NCI-H748 treated with DMSO at 0.1 percent for 48 hours (cell line): Measurements from ENCODE around the gene CETN2.
"Not testable (repeated sequence)": the region's sequence is repeated elsewhere in the genome, so short reads cannot be mapped to it uniquely, and the experiment has no call there.

Experiments
- DNase-seq: peaks from one replicate; lab custom pipeline; 2025; lab: John Stamatoyannopoulos, UW

The CETN2 gene

DNA sequence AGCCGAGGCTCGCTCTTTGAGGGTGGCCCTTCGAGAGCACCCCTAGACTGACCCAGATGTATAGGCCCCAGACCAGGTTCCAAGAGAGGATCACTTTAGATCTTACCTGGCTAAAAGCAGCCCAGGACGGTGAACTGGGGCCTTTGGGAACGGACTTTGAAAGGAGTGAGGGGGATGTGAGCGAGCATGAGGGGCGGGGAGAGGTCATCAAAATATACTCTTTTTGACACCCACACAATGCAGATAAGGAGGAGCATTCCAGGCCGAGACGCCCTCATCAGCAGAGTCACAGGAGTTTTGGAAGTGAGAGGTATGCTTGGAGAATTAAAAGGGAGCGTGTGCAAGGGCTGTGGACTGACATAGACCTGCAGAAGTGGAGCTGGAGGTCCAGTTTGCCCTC lies 834 bp upstream of the CETN2 start:
- DNase-seq = no peak

DNA sequence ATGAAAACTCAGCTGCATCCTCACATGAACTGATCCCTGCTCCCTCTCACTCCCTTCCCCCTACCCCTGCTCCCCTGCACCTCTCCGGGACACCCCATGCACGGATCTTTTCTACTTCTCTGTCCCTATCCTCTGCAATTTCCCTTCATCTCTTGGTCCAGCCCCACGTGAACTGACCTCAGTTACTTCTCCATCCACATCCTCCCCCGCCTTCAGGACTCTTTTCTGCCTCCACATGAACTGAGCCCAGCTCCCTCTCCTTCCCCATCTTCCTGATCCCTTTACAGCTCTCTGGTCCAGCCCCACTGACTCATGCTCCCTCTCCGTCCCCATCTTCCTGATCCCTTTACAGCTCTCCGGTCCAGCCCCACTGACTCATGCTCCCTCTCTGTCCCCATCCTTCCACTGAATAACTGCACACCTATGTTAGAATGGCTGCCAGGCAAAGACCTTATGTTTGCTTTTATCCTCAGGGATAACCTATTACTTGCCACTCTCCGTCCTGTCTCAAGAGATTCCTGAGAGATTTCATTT lies 5.6 kb downstream of the CETN2 start:
- DNase-seq = no peak

DNA sequence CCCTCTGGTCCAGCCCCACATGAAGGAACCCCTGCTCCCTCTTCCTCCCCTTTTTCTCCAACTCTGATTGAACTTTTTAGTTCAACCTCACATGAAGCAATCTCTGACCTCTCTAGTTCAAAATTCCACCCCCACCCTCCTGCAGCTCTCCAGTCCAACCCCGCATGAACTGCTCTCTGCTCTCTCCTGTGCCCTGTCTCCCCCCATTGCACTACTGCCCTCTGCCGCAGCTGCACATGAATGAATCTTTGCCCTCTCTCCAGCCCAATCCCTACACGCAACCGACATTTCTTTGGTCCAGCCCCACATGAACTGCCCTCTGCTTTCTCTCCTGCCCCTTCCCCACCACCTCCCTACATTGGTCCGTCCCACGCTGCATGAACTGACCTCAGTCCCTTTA lies 6.9 kb downstream of the CETN2 start:
- DNase-seq = no peak

DNA sequence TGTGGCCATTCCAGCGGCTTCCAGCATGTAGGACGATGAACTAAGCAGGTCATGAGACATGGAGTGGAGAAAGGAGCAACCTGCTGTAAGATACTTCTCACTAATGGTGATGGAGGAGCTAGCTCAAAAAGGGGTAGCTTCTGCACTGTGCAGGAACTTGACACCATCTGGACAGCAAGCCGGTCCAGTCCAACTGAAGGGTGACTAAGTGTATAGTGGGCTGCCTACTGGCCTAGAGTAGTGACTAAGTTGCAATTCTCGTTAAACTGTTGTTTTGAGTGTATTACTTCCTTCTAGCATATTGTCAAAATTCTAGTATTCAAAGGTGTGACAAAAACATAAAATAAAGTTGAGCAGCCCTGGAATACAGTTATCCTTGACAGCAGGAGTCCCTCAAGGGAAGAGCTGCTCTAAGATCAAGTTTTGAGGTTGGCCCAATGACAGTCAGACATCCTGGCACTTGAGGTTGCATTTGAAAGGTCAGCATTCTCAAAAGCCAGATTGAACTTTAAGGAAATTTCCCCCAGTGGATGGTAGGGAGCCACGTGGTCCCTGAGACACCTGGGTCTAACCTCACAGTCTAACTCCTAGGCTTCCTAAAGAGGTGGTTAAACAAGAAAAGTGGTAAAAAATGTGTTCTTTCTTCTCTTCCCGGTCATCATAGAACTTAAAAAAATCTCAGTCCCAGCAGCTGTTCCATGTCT lies 8.0 kb downstream of the CETN2 start:
- DNase-seq = no peak

DNA sequence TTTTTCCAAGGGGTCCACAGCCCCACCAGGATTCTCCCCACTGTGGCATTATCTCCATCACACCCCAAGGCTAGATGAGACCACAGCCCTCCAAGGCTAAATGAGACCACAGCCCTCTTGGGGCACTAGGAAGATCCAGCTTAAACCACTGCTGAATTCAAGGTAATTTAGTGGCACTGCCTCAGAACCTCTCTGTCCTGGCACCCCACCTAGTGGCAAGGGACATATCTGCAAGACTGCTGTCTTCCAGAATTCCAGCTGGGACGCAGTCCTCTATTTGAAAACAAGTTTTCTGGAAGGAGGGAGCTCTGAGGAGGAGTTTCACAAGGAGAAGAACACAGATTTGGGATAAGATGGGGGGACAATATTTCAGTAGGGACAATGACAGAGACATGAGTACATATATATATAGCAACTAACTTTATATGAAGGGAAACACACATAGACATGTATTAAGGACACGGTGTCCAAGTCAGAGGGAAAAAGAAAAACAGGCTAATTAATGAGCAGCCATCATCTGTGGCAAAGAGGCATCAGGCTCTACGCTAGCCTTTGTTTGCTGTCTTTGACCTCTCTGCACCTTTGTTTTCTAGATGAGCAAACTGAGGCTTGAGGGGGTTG lies 9.3 kb downstream of the CETN2 start:
- DNase-seq = no peak

DNA sequence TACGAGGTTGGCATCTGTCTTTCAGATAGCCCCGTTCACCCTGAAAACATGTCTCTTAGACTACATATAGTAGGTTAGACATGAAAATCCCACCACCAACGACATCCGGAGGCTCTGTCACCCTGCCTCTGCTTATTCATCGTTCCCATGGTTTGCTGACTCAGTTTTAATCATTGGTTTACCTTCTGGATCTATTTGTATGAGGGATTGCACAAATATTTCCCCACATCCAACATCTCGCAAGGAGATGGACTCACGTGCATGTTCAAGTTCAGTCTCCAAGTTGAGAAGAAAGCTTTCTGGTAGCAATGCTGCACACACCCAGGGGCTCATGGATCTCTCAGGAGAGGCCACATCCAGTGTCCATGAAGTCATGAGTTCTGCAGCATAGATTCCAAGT lies 10.8 kb downstream of the CETN2 start:
- no peak for DNase-seq

DNA sequence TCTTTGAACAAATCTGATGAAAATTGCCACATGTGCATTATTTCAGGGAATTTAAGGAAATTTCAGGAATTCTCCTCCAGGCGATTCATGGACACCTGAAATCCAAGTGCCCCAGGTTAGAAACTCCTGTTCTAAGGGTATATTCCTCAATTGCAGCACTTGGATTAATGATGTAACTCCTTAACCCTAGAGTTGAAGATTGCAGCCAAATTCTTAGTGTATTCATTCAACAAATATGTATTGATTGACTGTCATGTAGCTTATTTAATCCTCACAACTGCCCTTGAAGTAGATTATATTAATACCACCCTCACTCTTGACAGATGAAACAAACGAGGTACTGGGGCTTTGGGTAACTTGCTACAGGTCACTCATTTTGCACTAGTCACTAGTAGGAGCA lies 11.3 kb downstream of the CETN2 start:
- no peak for DNase-seq

DNA sequence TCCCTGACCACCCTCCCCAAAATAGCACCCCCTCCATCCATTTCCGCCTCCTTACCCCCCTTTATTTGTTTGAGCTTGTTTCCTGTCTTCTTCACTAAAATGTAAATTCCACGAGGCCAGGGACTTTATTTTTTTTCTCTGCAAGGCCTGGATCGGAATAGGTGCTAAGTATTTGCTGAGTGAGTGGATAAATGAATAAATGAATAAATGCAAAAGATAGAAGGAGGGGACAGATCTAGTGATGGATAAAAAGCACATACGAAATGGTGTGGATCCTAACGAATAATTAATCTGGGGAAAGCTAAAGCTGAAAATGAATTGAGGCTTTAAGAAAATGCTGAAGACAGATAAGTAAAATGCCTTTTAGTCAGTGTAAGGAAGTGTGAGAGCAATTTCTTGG lies 12.2 kb downstream of the CETN2 start:
- no peak for DNase-seq

DNA sequence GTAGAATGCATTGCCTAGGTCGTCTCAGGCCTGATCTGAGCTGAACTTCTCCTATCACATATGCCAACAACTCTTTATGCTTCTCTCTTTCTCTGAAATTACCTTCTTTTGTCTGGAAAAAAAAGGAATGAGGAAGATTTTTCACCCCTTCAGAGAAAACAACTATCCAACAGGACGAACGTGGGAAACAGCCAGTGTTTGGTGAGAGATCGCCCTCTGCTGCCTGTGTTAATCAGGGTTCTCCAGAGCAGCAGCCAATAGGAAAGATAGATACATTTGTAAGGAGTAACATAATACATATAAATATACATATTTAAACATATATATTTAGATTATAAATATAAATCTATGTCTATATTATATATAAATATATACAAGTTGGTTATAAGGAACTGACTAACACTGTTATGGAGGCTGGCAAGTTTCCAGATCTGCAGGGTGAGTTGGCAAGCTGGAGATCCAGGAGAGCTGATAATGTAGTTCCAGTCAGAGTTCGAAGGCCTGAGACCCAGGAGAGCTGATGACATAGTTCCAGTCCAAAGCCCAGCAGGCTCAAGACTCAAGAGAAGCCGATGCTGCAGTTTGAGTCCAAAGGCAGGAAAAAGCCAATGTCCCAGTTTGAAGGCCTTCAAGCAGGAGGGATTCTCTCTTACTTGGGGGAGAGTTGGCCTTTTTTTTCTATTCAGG lies 13.3 kb downstream of the CETN2 start:
- no peak for DNase-seq

DNA sequence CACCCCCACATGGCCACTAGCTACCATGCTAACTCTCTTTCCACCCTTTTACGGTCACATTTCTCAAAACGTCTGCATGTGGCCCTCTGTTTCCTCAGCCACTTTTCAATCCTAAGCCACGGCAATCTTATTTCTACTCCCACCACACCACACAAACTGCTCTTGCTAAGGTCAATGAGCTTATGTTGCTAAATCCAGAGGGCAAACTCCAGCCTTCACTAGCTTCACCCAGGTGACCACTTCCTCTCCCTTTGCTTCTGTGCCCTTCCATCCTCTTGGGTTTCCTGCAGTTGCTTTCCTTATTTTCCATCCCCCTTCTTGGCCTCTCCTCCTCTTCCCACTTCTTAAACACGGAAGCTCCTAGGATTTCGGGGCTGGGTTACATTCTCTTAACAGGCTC lies 16.5 kb downstream of the CETN2 start:
- DNase-seq = no peak

DNA sequence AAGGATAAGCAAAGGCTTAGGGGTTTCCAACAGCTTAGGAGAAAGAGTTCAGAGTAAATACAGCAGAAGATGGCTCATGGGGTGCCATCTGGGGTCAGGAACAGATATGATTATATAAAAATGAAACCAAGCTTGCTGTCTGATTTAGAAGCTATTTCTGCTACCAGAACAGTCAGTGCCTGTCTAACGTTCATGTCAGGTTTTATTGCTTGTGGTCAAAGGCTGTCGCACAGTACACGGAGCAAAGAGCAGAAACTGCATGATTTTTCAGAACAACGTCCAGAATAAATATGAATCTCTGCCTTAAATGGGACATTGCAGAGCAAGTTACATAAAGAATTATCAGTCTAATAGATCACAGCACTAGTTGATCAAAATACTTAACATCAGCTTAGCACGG lies 17.4 kb downstream of the CETN2 start:
- no peak for DNase-seq

DNA sequence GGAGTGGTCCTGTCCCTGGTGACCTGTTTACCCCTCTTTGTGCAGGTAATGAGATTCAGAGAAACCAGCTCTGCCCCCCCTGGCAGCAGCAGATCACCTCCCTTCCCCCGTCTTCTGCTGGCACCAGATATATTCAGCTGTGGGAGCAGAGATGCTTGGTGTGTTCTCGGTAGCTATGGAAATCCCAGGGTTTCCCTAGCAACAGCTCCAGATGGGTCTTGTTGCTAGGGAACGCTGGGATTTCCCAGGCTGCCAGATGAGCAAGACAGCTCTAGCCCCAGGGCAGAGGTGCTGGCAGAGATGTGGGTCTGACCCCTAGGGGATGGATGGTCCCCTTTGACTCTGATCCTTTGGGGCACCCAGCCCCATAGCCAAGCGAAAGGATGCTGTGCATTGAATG lies 20.2 kb downstream of the CETN2 start:
- peak; percentile 14 for DNase-seq

DNA sequence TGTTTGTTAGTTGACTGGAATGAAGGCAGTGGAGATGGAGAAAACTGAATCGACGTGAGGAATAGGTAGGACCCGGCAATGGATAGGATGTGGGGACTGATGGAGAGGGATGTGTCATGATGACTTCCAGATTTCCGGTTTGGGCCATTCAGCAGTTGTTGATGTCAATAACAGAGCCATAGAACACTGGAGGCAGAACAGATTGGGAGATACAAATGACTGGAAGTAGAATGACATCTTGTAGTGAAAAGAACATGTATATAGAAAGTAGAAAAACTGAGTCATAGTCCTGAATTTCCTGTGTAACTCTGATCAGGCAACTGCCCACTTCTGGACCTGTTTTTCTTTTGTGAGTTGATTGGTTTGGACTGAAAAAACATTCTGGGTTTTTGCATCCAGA lies 24.5 kb downstream of the CETN2 start:
- no peak for DNase-seq

DNA sequence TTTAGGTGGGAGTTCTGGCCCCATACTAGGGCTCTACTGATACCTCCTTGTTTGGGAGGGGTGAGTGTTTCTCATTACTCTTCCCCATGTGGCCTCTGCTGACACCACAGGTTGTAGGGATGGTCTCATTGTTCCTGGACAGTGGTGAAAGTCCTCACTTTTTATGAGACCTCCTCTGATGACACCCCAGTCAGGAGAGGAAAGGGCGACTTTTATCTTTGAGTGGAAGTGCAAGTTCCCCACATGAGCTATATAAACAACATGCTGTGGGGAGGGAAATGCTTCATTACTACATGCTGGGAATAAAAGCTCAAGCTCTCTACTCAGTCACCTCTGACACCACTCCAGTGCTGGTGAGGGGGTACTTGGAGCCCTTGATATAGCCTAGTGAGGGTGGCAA lies 31.6 kb downstream of the CETN2 start:
- DNase-seq = no peak

DNA sequence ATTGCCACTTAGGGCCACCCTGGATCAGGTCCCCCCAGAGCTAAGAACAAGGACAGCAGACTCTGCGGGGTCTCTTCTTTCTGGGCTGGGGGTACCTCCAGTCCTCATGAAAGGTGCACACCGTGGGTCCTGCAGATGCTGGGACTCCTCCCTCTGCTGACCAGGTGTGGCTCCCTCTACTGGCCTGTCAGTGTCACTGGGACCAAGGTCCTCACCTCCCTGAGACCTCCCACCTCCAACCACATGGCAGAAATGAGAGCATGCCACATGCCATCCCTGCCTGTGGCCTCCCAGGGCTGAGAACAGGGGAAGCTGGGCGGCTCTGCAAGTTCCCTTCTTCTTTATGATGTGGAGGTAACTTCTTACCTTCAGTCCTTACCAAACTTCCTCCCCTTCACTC lies 43.5 kb downstream of the CETN2 start:
- DNase-seq = not testable (repeated sequence)
